GM10847 (cell line): ENCODE measurements around the gene JPH3.

Experiments
- POLR2A ChIP-seq: IDR thresholded peaks from 2 replicates; pipeline ENCODE4 v1.6.1; 2011; ENCODE audit not compliant: insufficient read length; ENCODE audit errors: extremely low read depth

The JPH3 gene

GRCh38 chr16:87686697-87687096 lies 84.4 kb downstream of the JPH3 start:
- no peak for TF ChIP-seq POLR2A

- no peak for TF ChIP-seq POLR2A
Observed at GRCh38 chr16:87687126-87687910, 85.0 kb downstream of the JPH3 start.

- TF ChIP-seq POLR2A = no peak
Observed at GRCh38 chr16:87687998-87688529, 85.8 kb downstream of the JPH3 start.

GRCh38 chr16:87688876-87689815 lies 86.8 kb downstream of the JPH3 start:
- TF ChIP-seq POLR2A = no peak

- TF ChIP-seq POLR2A = no peak
Observed at GRCh38 chr16:87689956-87690465, 87.7 kb downstream of the JPH3 start.

- TF ChIP-seq POLR2A = no peak
Observed at GRCh38 chr16:87690911-87691685, 88.8 kb downstream of the JPH3 start.

GRCh38 chr16:87691686-87692079 lies 89.4 kb downstream of the JPH3 start:
- TF ChIP-seq POLR2A = no peak

- TF ChIP-seq POLR2A = no peak
Observed at GRCh38 chr16:87692176-87692575, 89.9 kb downstream of the JPH3 start.

- TF ChIP-seq POLR2A = no peak
Observed at GRCh38 chr16:87692756-87693155, 90.4 kb downstream of the JPH3 start.

- no peak for TF ChIP-seq POLR2A
Observed at GRCh38 chr16:87693827-87694226, 91.5 kb downstream of the JPH3 start.

- no peak for TF ChIP-seq POLR2A
Observed at GRCh38 chr16:87694441-87695125, 92.3 kb downstream of the JPH3 start.

GRCh38 chr16:87695534-87695933 lies 93.2 kb downstream of the JPH3 start:
- TF ChIP-seq POLR2A = no peak

- no peak for TF ChIP-seq POLR2A
Observed at GRCh38 chr16:87696726-87697125, 94.4 kb downstream of the JPH3 start.

GRCh38 chr16:87697256-87697655 lies 94.9 kb downstream of the JPH3 start:
- no peak for TF ChIP-seq POLR2A
